IMR-90 (cell line): ENCODE data around the gene PYY. TPM values are rescaled to one million over a fixed set of nuclear protein-coding genes. Genes with fewer than 3 reads are reported as not detected.

Experiments
- ATAC-seq: fragments of 200-7000 bp; cut with Tn5 transposase; 2 replicates; pipeline ENCODE4 v1.9.1; 2020; ENCODE audit warnings: low read depth, mild to moderate bottlenecking, moderate library complexity
- BruUV-seq: library from RNA; stranded (reverse); fragments of 400-500 nt; replicated peaks from 2 replicates; lab custom pipeline; 2021; lab: Mats Ljungman, UMichigan
- CTCF ChIA-PET: fragments of 300-600 bp; formaldehyde crosslinking; extraction: SDS; loops from one replicate; lab custom pipeline; 2021; ENCODE audit warnings: antibody characterized with exemption; lab: Yijun Ruan, JAX
- POLR2A ChIA-PET: fragments of 300-600 bp; sonication (Branson Sonifier 250); formaldehyde crosslinking; loops from one replicate; lab custom pipeline; 2022; ENCODE audit warnings: antibody characterized with exemption; ENCODE audit not compliant: unreplicated experiment; lab: Charles Lee
- DNase-seq: peaks from one replicate; pipeline ENCODE4 v3.0.0; 2013
- H2AFZ ChIP-seq: replicated peaks from 2 replicates; pipeline ENCODE3; 2013; ENCODE audit warnings: low read length, mild to moderate bottlenecking; ENCODE audit not compliant: poor library complexity
- H2AK5ac ChIP-seq: 2 replicates; pipeline ENCODE4 v1.6.1; 2013; ENCODE audit warnings: low read depth, low read length, inconsistent platforms
- H2AK9ac ChIP-seq: replicated peaks from 2 replicates; pipeline ENCODE3; 2013; ENCODE audit warnings: mild to moderate bottlenecking, low read depth, low read length, moderate library complexity; ENCODE audit not compliant: poor library complexity
- H2BK120ac ChIP-seq: 2 replicates; pipeline ENCODE4 v1.6.1; 2013; ENCODE audit warnings: low read depth, low read length, inconsistent platforms
- H2BK15ac ChIP-seq: 3 replicates; pipeline ENCODE4 v1.6.1; 2013; ENCODE audit warnings: low read depth, low read length, inconsistent platforms
- H2BK20ac ChIP-seq: 2 replicates; pipeline ENCODE4 v1.6.1; 2013; ENCODE audit warnings: low read depth, mild to moderate bottlenecking, inconsistent platforms, low read length, moderate library complexity
- H2BK5ac ChIP-seq: 2 replicates; pipeline ENCODE4 v1.6.1; 2013; ENCODE audit warnings: mild to moderate bottlenecking, low read depth, low read length, inconsistent platforms; ENCODE audit not compliant: poor library complexity, severe bottlenecking
- H3K14ac ChIP-seq: replicated peaks from 2 replicates; pipeline ENCODE4 v1.6.1; 2013; ENCODE audit warnings: low read depth, low read length, inconsistent platforms
- H3K18ac ChIP-seq: 2 replicates; pipeline ENCODE4 v1.6.1; 2013; ENCODE audit warnings: low read depth, low read length, control low read depth
- H3K23ac ChIP-seq: 2 replicates; pipeline ENCODE4 v1.6.1; 2013; ENCODE audit warnings: low read depth, low read length, inconsistent platforms
- H3K27ac ChIP-seq: 2 replicates; pipeline ENCODE4 v1.5.1; 2013; ENCODE audit warnings: mild to moderate bottlenecking, control low read depth, low read length; ENCODE audit not compliant: insufficient read depth
- H3K27me3 ChIP-seq: 2 replicates; pipeline ENCODE4 v1.6.1; 2013; ENCODE audit warnings: low read length; ENCODE audit not compliant: control insufficient read depth, insufficient read depth
- H3K36me3 ChIP-seq: 2 replicates; pipeline ENCODE4 v1.6.1; 2013; ENCODE audit warnings: low read length, mixed read lengths; ENCODE audit not compliant: control insufficient read depth, insufficient read depth
- H3K4ac ChIP-seq: 2 replicates; pipeline ENCODE4 v1.6.1; 2013; ENCODE audit warnings: low read depth, low read length, inconsistent platforms
- H3K4me1 ChIP-seq: 2 replicates; pipeline ENCODE4 v1.6.1; 2013; ENCODE audit warnings: low read length, mixed read lengths; ENCODE audit not compliant: control insufficient read depth, insufficient read depth
- H3K4me2 ChIP-seq: 2 replicates; pipeline ENCODE4 v1.6.1; 2013; ENCODE audit warnings: low read depth, mild to moderate bottlenecking, control low read depth, low read length, moderate library complexity
- H3K4me3 ChIP-seq: 2 replicates; pipeline ENCODE4 v1.5.1; 2013; ENCODE audit warnings: low read depth, mild to moderate bottlenecking, control low read depth, low read length, moderate library complexity; ENCODE audit not compliant: insufficient read depth
- H3K56ac ChIP-seq: 2 replicates; pipeline ENCODE4 v1.6.1; 2013; ENCODE audit warnings: low read length, inconsistent platforms; ENCODE audit not compliant: insufficient read depth; ENCODE audit errors: extremely low read depth
- H3K79me1 ChIP-seq, 2 experiments: 2 replicates each; pipeline ENCODE4 v1.6.1; 2013; ENCODE audit warnings: low read length in 2 of 2, inconsistent platforms in 1 of 2, low read depth in 1 of 2
- H3K9ac ChIP-seq: 2 replicates; pipeline ENCODE4 v1.6.1; 2013; ENCODE audit warnings: low read depth, low read length, control low read depth
- H3K9me1 ChIP-seq: 2 replicates; pipeline ENCODE4 v1.6.1; 2013; ENCODE audit warnings: low read length, inconsistent platforms; ENCODE audit not compliant: insufficient read depth
- H3K9me3 ChIP-seq: 2 replicates; pipeline ENCODE4 v1.6.1; 2013; ENCODE audit warnings: low read length; ENCODE audit not compliant: control insufficient read depth, insufficient read depth
- H4K20me1 ChIP-seq: 2 replicates; pipeline ENCODE4 v1.6.1; 2013; ENCODE audit warnings: low read length, inconsistent platforms; ENCODE audit not compliant: insufficient read depth
- H4K5ac ChIP-seq: 2 replicates; pipeline ENCODE4 v1.6.1; 2013; ENCODE audit warnings: mild to moderate bottlenecking, low read depth, low read length, control low read depth
- H4K8ac ChIP-seq, 2 experiments: 2 replicates each; pipeline ENCODE4 v1.6.1; 2013; ENCODE audit warnings: low read depth in 2 of 2, low read length in 2 of 2, control low read depth in 1 of 2, inconsistent platforms in 1 of 2
- H4K91ac ChIP-seq: 2 replicates; pipeline ENCODE4 v1.6.1; 2013; ENCODE audit warnings: low read depth, low read length, inconsistent platforms; ENCODE audit not compliant: insufficient read depth
- CEBPB ChIP-seq: IDR thresholded peaks from 2 replicates; pipeline ENCODE4 v1.6.1; 2012; ENCODE audit warnings: low read depth, low read length, improper control_type of control experiment
- FOS ChIP-seq: fragments of 150-350 bp; IDR thresholded peaks from 2 replicates; pipeline ENCODE4 v1.6.1; 2016; ENCODE audit warnings: low read depth, low read length
- MAFK ChIP-seq: IDR thresholded peaks from 2 replicates; pipeline ENCODE4 v1.6.1; 2012; ENCODE audit warnings: low read depth, low read length, improper control_type of control experiment
- NFE2L2 ChIP-seq: fragments of 150-350 bp; IDR thresholded peaks from 2 replicates; pipeline ENCODE4 v1.6.1; 2016; ENCODE audit warnings: low read depth, mild to moderate bottlenecking, low read length
- RAD21 ChIP-seq: IDR thresholded peaks from 2 replicates; pipeline ENCODE4 v1.6.1; 2012; ENCODE audit warnings: low read length, improper control_type of control experiment
- RCOR1 ChIP-seq: IDR thresholded peaks from 2 replicates; pipeline ENCODE4 v1.6.1; 2012; ENCODE audit warnings: mild to moderate bottlenecking, low read length, improper control_type of control experiment; ENCODE audit not compliant: insufficient replicate concordance
- WGBS, 2 experiments: methylation state at CpG; one replicate each; pipeline versions ENCODE4 v1.1.5 to v1.1.7; 2013; ENCODE audit warnings: missing lambda C conversion rate in 2 of 2; ENCODE audit not compliant: insufficient read length in 1 of 2; ENCODE audit errors: extremely low coverage in 2 of 2; 5-methylcytosine and 5-hydroxymethylcytosine counted together
- dilution Hi-C: fragments of 300-500 bp; cut with HindIII; formaldehyde crosslinking; loops from one replicate; pipeline ENCODE4 v1.14.3; 2018; ENCODE audit warnings: low sequenced_read_pairs; ENCODE audit not compliant: unreplicated experiment
- in situ Hi-C: fragments of 300-500 bp; cut with MboI; formaldehyde crosslinking; loops from 3 replicates; pipeline ENCODE4 v1.14.3; 2019; ENCODE audit warnings: low sequenced_read_pairs, inconsistent platforms, mixed read lengths
- intact Hi-C: fragments of 100-400 bp; cut with micrococcal nuclease; formaldehyde crosslinking; loops from 2 replicates; pipeline ENCODE4 v1.10.0; 2022
- polyA plus RNA-seq, 3 experiments: library from polyadenylated mRNA; depleted of rRNA; stranded (reverse); fragments of >200 nt; gene quantifications; 2 replicates each; pipeline ENCODE4 v1.2.3, GENCODE V29; 2012; ENCODE audit warnings: low replicate concordance in 1 of 3
- total RNA-seq: library from RNA; depleted of rRNA; stranded (reverse); fragments of >200 nt; gene quantifications from 2 replicates; pipeline ENCODE4 v1.2.3, GENCODE V29; 2012
- TF ChIP-seq, protein P1 (sequence below): conservative IDR thresholded peaks from 2 replicates; pipeline ENCODE4 v1.5.1; 2012; ENCODE audit warnings: mild to moderate bottlenecking, low read depth, low read length, improper control_type of control experiment

The PYY gene
- total and polyA plus RNA-seq, 2 of the 4 experiments (the other 2 are of a cell fraction), result not detected

DNA sequence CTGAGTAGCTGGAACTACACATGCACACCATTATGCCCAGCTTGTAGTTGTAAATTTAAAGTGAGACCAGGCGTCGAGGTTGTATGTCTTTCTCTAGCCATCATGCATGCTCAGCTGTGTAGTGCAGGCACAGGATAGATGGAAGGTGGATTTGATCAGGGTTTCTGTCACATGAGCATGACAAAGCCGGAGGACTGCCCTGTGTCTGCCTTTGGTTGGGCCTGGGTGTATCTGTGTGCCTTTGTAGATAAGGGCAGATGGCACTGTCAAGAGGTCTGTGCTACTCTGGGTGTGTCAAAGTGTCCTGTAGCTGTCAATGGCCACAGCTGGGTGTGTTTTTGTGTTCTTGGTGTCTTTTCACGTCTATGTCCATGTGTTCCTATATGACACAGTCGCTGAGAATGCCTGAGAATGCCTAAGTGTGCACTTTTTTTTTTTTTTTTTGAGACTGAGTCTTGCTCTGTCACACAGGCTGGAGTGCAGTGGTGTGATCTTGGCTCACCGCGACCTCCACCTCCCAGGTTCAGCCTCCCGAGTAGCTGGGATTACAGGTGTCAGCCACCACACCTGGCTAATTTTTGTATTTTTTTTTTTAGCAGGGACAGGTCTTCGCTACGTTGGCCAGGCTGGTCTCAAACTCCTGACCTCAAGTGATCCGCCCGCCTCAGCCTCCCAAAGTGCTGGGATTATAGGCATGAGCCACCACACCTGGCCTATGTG is 46.6 kb upstream of the PYY start:
- ATAC-seq, result no peak
- dilution Hi-C loops, result no loop called here
- no TSS peak for BruUV-seq
- Histone ChIP-seq H3K27me3 (peaks cover 7% of the 10 kb centered on the region), H3K79me1 (no peaks in the 10 kb centered on the region), H2BK20ac (no peak overlapping the region), H2AK5ac (no peak overlapping the region), H3K23ac (no peak overlapping the region; the same call in 1 of the 2 replicates), H3K4ac (no peak overlapping the region), H3K4me2 (no peak overlapping the region), H3K14ac (no peak overlapping the region), H3K56ac (no peak overlapping the region), H4K91ac (no peak overlapping the region), H2BK15ac (no peak overlapping the region), H3K9me1 (peaks cover 6% of the 10 kb centered on the region), H3K9me3 (no peaks in the 10 kb centered on the region), H4K8ac (no peak overlapping the region), H3K36me3 (no peaks in the 10 kb centered on the region), H3K4me1 (peaks cover 4% of the 10 kb centered on the region), H2BK120ac (no peak overlapping the region), H2AFZ (no peak overlapping the region), H3K18ac (no peak overlapping the region), H3K4me3 (no peak overlapping the region), H2BK5ac (no peak overlapping the region), H4K5ac (no peak overlapping the region), H3K9ac (no peak overlapping the region), H3K27ac (no peak overlapping the region), H2AK9ac (peak overlapping the region; percentile 49), H4K20me1 (no peaks in the 10 kb centered on the region)
- TF ChIP-seq RCOR1, result no peak
- TF ChIP-seq MAFK, result no peak
- TF ChIP-seq NFE2L2, result no peak
- TF ChIP-seq CEBPB, result no peak
- TF ChIP-seq, protein P1, sequence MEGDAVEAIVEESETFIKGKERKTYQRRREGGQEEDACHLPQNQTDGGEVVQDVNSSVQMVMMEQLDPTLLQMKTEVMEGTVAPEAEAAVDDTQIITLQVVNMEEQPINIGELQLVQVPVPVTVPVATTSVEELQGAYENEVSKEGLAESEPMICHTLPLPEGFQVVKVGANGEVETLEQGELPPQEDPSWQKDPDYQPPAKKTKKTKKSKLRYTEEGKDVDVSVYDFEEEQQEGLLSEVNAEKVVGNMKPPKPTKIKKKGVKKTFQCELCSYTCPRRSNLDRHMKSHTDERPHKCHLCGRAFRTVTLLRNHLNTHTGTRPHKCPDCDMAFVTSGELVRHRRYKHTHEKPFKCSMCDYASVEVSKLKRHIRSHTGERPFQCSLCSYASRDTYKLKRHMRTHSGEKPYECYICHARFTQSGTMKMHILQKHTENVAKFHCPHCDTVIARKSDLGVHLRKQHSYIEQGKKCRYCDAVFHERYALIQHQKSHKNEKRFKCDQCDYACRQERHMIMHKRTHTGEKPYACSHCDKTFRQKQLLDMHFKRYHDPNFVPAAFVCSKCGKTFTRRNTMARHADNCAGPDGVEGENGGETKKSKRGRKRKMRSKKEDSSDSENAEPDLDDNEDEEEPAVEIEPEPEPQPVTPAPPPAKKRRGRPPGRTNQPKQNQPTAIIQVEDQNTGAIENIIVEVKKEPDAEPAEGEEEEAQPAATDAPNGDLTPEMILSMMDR, result no peak
- no peak for TF ChIP-seq FOS
- no peak for TF ChIP-seq RAD21
- POLR2A ChIA-PET, result interaction anchor here (0.6 kb wide), 1 partner anchor 57 kb away, joined by 8 read pairs; no protein-coding TSS in a partner anchor
- CTCF ChIA-PET, result no interaction called here
- intact Hi-C loops, result no loop called here
- in situ Hi-C loops, result loop anchor here (5.0 kb wide), 1 partner anchor 58 kb away; the partner anchor contains the start of gene PPY
- no peak for DNase-seq
- 86% methylated on average over 1 of the region's 12 CpGs; no CpG with 5 or more reads in 1 of the 2 experiments for WGBS, 2 experiments
